GM23248 (cell line): Measurements from ENCODE around the gene C12orf75. TPM values are rescaled to one million over a fixed set of nuclear protein-coding genes. Genes with fewer than 3 reads are reported as not detected.
A peak's percentile ranks its signal among the peaks of the same experiment; 100 is the strongest.

ENCODE experiments used
- DNase-seq: peaks from one replicate; pipeline ENCODE4 v3.0.0-alpha.2; 2015
- H2AFZ ChIP-seq: fragments of 200-600 bp; sonication (generic); 2 replicates; pipeline ENCODE4 v1.6.1; 2016; ENCODE audit warnings: antibody characterized with exemption
- H3F3A ChIP-seq: fragments of 200-600 bp; sonication (generic); 2 replicates; pipeline ENCODE4 v1.6.1; 2016; ENCODE audit warnings: mild to moderate bottlenecking, antibody characterized with exemption, mixed run types; ENCODE audit not compliant: insufficient read depth
- H3K27ac ChIP-seq: fragments of 200-600 bp; sonication (generic); 2 replicates; pipeline ENCODE4 v1.5.1; 2016; ENCODE audit warnings: mild to moderate bottlenecking
- H3K27me3 ChIP-seq: fragments of 200-600 bp; sonication (generic); replicated peaks from 2 replicates; pipeline ENCODE4 v1.6.1; 2016; ENCODE audit warnings: mild to moderate bottlenecking; ENCODE audit not compliant: insufficient read depth
- H3K36me3 ChIP-seq: fragments of 200-600 bp; sonication (generic); 2 replicates; pipeline ENCODE4 v1.6.1; 2016; ENCODE audit warnings: low read depth, mild to moderate bottlenecking
- H3K4me1 ChIP-seq: fragments of 200-600 bp; sonication (generic); 2 replicates; pipeline ENCODE4 v1.6.1; 2016; ENCODE audit warnings: mild to moderate bottlenecking; ENCODE audit not compliant: insufficient read depth
- H3K4me2 ChIP-seq: fragments of 200-600 bp; sonication (generic); one replicate; pipeline ENCODE4 v1.6.1; 2016; ENCODE audit warnings: mild to moderate bottlenecking; ENCODE audit not compliant: unreplicated experiment
- H3K4me3 ChIP-seq: fragments of 200-600 bp; sonication (generic); 2 replicates; pipeline ENCODE4 v1.5.1; 2016; ENCODE audit warnings: mild to moderate bottlenecking
- H3K79me2 ChIP-seq: fragments of 200-600 bp; sonication (generic); 2 replicates; pipeline ENCODE4 v1.6.1; 2016; ENCODE audit warnings: mild to moderate bottlenecking; ENCODE audit not compliant: insufficient read depth
- H3K9ac ChIP-seq: fragments of 200-600 bp; sonication (generic); 2 replicates; pipeline ENCODE4 v1.6.1; 2016; ENCODE audit warnings: mild to moderate bottlenecking
- H3K9me2 ChIP-seq: fragments of 200-600 bp; sonication (generic); 2 replicates; pipeline ENCODE4 v1.6.1; 2016; ENCODE audit warnings: mixed run types, mild to moderate bottlenecking, moderate library complexity; ENCODE audit not compliant: insufficient read depth
- H3K9me3 ChIP-seq: fragments of 200-600 bp; sonication (generic); one replicate; pipeline ENCODE4 v1.6.1; 2017; ENCODE audit warnings: low read depth
- H4K20me1 ChIP-seq: fragments of 200-600 bp; sonication (generic); 2 replicates; pipeline ENCODE4 v1.6.0; 2016; ENCODE audit not compliant: insufficient read depth
- EZH2 ChIP-seq: fragments of 200-600 bp; sonication (generic); IDR thresholded peaks from 2 replicates; pipeline ENCODE4 v1.6.1; 2018; ENCODE audit warnings: antibody characterized with exemption, mild to moderate bottlenecking; ENCODE audit not compliant: insufficient read depth, poor library complexity, severe bottlenecking
- EZH2phosphoT487 ChIP-seq: fragments of 200-600 bp; sonication (generic); IDR thresholded peaks from 2 replicates; pipeline ENCODE4 v1.6.1; 2018; ENCODE audit warnings: antibody characterized with exemption, moderate library complexity, mild to moderate bottlenecking, low read depth; ENCODE audit not compliant: insufficient read depth
- WGBS, 2 experiments: methylation state at CpG; one replicate each; pipeline ENCODE4 v1.1.6; 2015 to 2017; ENCODE audit warnings: low lambda C conversion rate in 2 of 2, low coverage in 1 of 2; ENCODE audit errors: missing lambda C conversion rate in 2 of 2; 5-methylcytosine and 5-hydroxymethylcytosine counted together
- in situ Hi-C: fragments of 300-500 bp; cut with MboI; formaldehyde crosslinking; loops from 2 replicates; pipeline ENCODE4 v1.15.0; 2020
- polyA plus RNA-seq: library from polyadenylated mRNA; unstranded; fragments of >200 nt; fragmentation: Nextera tagmentation; extraction: Ambion mirVana; gene quantifications from 2 replicates; pipeline ENCODE4 v1.2.1, GENCODE V29; 2016
- total RNA-seq: library from RNA; depleted of rRNA; stranded (reverse); fragments of >200 nt; shearing (Covaris generic); gene quantifications from 2 replicates; pipeline ENCODE4 v1.2.3, GENCODE V29; 2014

Gene C12orf75
- total and polyA plus RNA-seq, 2 experiments from 2014 or later, result 349 to 590 TPM

DNA sequence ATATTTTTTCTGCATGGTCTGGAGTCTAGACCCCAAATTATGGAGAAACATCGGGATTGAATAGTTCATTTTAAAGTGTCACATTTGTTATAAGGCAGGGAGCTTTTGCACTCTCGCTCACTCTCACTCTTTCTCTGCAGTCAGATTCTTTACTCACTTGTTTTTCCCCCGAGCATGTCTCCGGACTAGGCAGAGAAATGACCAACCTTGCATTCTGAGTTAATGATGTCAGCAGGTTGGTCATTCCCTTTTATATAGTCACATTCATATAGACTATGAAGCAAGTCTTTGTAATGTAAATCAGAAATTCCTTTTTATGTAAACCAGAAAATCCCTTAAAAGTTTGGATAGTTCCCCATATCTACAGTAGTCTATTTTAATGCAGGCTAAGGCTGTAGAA, 4.1 kb downstream of the C12orf75 start:
- Histone ChIP-seq H3K36me3 (no peaks in the 10 kb centered on the region; the same call in 1 of the 2 replicates), H3K9me2 (no peaks in the 10 kb centered on the region), H3K9me3 (no peaks in the 10 kb centered on the region), H3K9ac (peak overlapping the region; percentile 85), H3F3A (peaks cover 53% of the 10 kb centered on the region), H3K4me2 (peak overlapping the region; percentile 95), H3K27me3 (no peaks in the 10 kb centered on the region), H3K27ac (peak overlapping the region; percentile 62), H4K20me1 (0 out of 2 replicates have a peak, but pooled peaks cover 4% of the 10 kb centered on the region), H3K4me3 (peak overlapping the region; percentile 92), H2AFZ (no peak overlapping the region), H3K79me2 (peaks cover 87% of the 10 kb centered on the region), H3K4me1 (peaks cover 55% of the 10 kb centered on the region)
- DNase-seq, result peak; percentile 84
- in situ Hi-C loops, result no loop called here
- 32 to 34% methylated on average over 4 of the region's 4 CpGs for WGBS, 2 experiments
- TF ChIP-seq EZH2phosphoT487 (no peak), EZH2 (no peak)

DNA sequence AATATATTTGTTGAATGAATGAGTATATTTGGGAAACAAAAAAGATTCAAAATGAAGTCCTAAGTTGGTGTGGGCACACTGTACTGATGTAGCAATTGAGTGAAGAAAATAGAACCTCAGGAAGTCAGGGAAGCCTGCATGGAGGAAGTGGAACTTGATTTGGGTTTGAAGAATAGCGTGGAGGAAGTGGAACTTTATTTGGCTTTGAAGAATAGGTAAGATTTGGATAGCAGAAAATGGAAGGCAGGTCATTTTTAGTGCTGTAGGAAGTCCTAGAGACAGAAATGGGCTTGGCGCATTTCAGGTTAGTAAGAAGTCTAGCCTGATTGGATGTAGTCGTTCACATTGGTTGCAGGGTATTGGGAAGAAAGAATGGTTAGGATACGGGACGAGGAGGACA, 5.4 kb downstream of the C12orf75 start:
- Histone ChIP-seq H3K27ac (peak overlapping the region; percentile 62), H3F3A (peaks cover 51% of the 10 kb centered on the region), H3K4me1 (peaks cover 55% of the 10 kb centered on the region), H3K4me2 (peak overlapping the region; percentile 95), H3K36me3 (no peaks in the 10 kb centered on the region; the same call in 1 of the 2 replicates), H3K9ac (peak overlapping the region; percentile 85; the same call in 1 of the 2 replicates), H3K79me2 (peaks cover 99% of the 10 kb centered on the region), H2AFZ (no peak overlapping the region), H3K4me3 (0 out of 2 replicates have a peak overlapping the region, but pooled peaks have one; percentile 92), H3K9me3 (no peaks in the 10 kb centered on the region), H4K20me1 (0 out of 2 replicates have a peak, but pooled peaks cover 4% of the 10 kb centered on the region), H3K27me3 (no peaks in the 10 kb centered on the region), H3K9me2 (no peaks in the 10 kb centered on the region)
- 86 to 94% methylated on average over 5 of the region's 5 CpGs for WGBS, 2 experiments
- DNase-seq, result no peak
- in situ Hi-C loops, result no loop called here
- TF ChIP-seq EZH2phosphoT487 (no peak), EZH2 (no peak)

DNA sequence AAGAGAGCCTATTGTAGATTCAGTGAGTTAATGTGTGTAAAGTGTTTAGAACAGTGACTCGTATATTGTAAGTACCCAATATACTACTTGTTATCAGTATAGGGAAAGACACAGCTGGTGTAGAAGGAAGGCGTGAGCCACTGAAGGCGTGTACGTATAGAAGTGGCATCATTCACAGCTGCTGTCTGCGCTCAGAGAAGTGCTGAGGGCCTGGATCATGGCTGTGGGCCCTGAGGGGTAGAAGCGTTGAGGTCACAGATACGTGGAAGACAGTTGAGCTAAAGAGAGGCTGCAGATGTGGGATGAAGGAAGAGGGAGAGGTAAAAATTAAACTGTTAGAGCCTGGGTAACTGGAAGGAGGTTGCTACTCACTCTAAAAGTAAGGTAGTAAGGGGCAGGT, 5.9 kb downstream of the C12orf75 start:
- no peak for TF ChIP-seq EZH2phosphoT487
- no peak for TF ChIP-seq EZH2
- Histone ChIP-seq H3K9ac (no peak overlapping the region), H3K79me2 (peaks cover 100% of the 10 kb centered on the region), H3K27ac (no peak overlapping the region), H3K27me3 (no peaks in the 10 kb centered on the region), H4K20me1 (0 out of 2 replicates have a peak, but pooled peaks cover 4% of the 10 kb centered on the region), H3K9me2 (no peaks in the 10 kb centered on the region), H2AFZ (no peak overlapping the region), H3F3A (peaks cover 54% of the 10 kb centered on the region), H3K4me3 (no peak overlapping the region), H3K9me3 (no peaks in the 10 kb centered on the region), H3K36me3 (peaks cover 4% of the 10 kb centered on the region; the same call in 1 of the 2 replicates), H3K4me1 (peaks cover 60% of the 10 kb centered on the region), H3K4me2 (no peak overlapping the region)
- in situ Hi-C loops, result no loop called here
- no peak for DNase-seq
- WGBS, 2 experiments, result 94 to 97% methylated on average over 7 of the region's 7 CpGs

DNA sequence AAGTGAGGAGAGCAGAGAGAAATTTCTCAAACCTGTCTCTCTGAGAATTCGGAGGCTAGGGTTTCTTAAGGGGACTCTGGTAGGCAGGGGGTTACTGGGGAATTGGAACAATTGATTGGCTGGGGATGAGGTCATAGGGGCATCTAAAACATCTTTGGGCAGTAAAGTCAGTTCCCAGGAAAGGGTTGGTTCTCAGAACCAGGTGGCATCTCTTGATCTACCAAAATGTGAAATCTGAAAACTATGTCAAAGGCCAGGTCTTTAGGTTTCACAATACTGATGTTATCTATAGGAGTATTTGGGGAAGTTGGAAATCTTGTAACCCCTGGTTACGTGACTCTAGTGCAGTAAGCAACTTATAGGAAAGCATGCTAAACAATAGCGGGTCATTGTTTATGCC, 6.9 kb downstream of the C12orf75 start:
- TF ChIP-seq EZH2 (no peak), EZH2phosphoT487 (no peak)
- Histone ChIP-seq H2AFZ (no peak overlapping the region), H3K9ac (no peak overlapping the region), H3K4me3 (no peak overlapping the region), H3K4me1 (peaks cover 52% of the 10 kb centered on the region), H3K9me2 (no peaks in the 10 kb centered on the region), H3K9me3 (no peaks in the 10 kb centered on the region), H3K27ac (no peak overlapping the region), H3K27me3 (no peaks in the 10 kb centered on the region), H3K4me2 (no peak overlapping the region), H3F3A (peaks cover 46% of the 10 kb centered on the region), H4K20me1 (0 out of 2 replicates have a peak, but pooled peaks cover 9% of the 10 kb centered on the region), H3K79me2 (peaks cover 100% of the 10 kb centered on the region), H3K36me3 (peaks cover 8% of the 10 kb centered on the region; the same call in 1 of the 2 replicates)
- no peak for DNase-seq
- in situ Hi-C loops, result no loop called here
- WGBS, 2 experiments, result 77 to 85% methylated on average over 3 of the region's 3 CpGs
